ENCODE measurements around the gene ADTRP. TPM values are rescaled to one million over a fixed set of nuclear protein-coding genes. Genes with fewer than 3 reads are reported as not detected.

Gene ADTRP
- polyA plus RNA-seq, 4 donors = 28.5 to 73.4 (median 59.2) TPM

- Histone ChIP-seq H3K4me3 (ENCODE audit: low read depth in 1 of 3, low read length in 3 of 3) (no peak overlapping the region), H3K27ac (ENCODE audit: low read depth in 1 of 3, low read length in 2 of 3) (no peak overlapping the region), H3K4me1 (ENCODE audit: control insufficient read depth in 3 of 3, insufficient read depth in 2 of 3, low read depth in 1 of 3, low read length in 2 of 3) (peaks cover under 1 to 32% (median 1%) of the 10 kb centered on the region in 3 donors), H3K9me3 (ENCODE audit: control insufficient read depth in 2 of 2, insufficient read depth in 1 of 2, low read depth in 1 of 2, low read length in 1 of 2) (peaks cover 0 to 6% of the 10 kb centered on the region in 2 donors), H3K36me3 (ENCODE audit: control insufficient read depth in 3 of 3, insufficient read depth in 2 of 3, low read depth in 1 of 3, low read length in 3 of 3) (no peaks in the 10 kb centered on the region), H3K27me3 (ENCODE audit: control insufficient read depth in 3 of 3, insufficient read depth in 3 of 3, low read length in 3 of 3) (no peaks in the 10 kb centered on the region)
- DNase-seq = no peak
- no peak for FAIRE-seq
- 90 to 93% (median 91%) methylated on average over 7 of the region's 7 CpGs for WGBS, 3 donors
Measured at GRCh38 chr6:11798538-11798937, 19.9 kb upstream of the ADTRP start.

GRCh38 chr6:11798096-11798495, 19.5 kb upstream of the ADTRP start:
- DNase-seq (no peak), FAIRE-seq (no peak)
- Histone ChIP-seq H3K27me3 (ENCODE audit: control insufficient read depth in 3 of 3, insufficient read depth in 3 of 3, low read length in 3 of 3) (no peaks in the 10 kb centered on the region), H3K27ac (ENCODE audit: low read depth in 1 of 3, low read length in 2 of 3) (no peak overlapping the region), H3K36me3 (ENCODE audit: control insufficient read depth in 3 of 3, insufficient read depth in 2 of 3, low read depth in 1 of 3, low read length in 3 of 3) (no peaks in the 10 kb centered on the region), H3K4me3 (ENCODE audit: low read depth in 1 of 3, low read length in 3 of 3) (no peak overlapping the region), H3K9me3 (ENCODE audit: control insufficient read depth in 2 of 2, insufficient read depth in 1 of 2, low read depth in 1 of 2, low read length in 1 of 2) (peaks cover 0 to 6% of the 10 kb centered on the region in 2 donors), H3K4me1 (ENCODE audit: control insufficient read depth in 3 of 3, insufficient read depth in 2 of 3, low read depth in 1 of 3, low read length in 2 of 3) (peaks cover 0 to 29% (median 1%) of the 10 kb centered on the region in 3 donors)
- 53 to 70% (median 62%) methylated on average over 1 of the region's 1 CpG for WGBS, 3 donors

GRCh38 chr6:11796829-11797228, 18.2 kb upstream of the ADTRP start:
- Histone ChIP-seq H3K9me3 (ENCODE audit: control insufficient read depth in 2 of 2, insufficient read depth in 1 of 2, low read depth in 1 of 2, low read length in 1 of 2) (peaks cover 0 to 6% of the 10 kb centered on the region in 2 donors), H3K4me1 (ENCODE audit: control insufficient read depth in 3 of 3, insufficient read depth in 2 of 3, low read depth in 1 of 3, low read length in 2 of 3) (peaks cover 0 to 19% (median 0%) of the 10 kb centered on the region in 3 donors), H3K4me3 (ENCODE audit: low read depth in 1 of 3, low read length in 3 of 3) (no peak overlapping the region), H3K27ac (ENCODE audit: low read depth in 1 of 3, low read length in 2 of 3) (no peak overlapping the region), H3K27me3 (ENCODE audit: control insufficient read depth in 3 of 3, insufficient read depth in 3 of 3, low read length in 3 of 3) (no peaks in the 10 kb centered on the region), H3K36me3 (ENCODE audit: control insufficient read depth in 3 of 3, insufficient read depth in 2 of 3, low read depth in 1 of 3, low read length in 3 of 3) (no peaks in the 10 kb centered on the region)
- DNase-seq = no peak
- FAIRE-seq = no peak
- 84 to 95% (median 92%) methylated on average over 5 of the region's 5 CpGs for WGBS, 3 donors

- no peak for FAIRE-seq
Measured at GRCh38 chr6:11795403-11795802, 16.8 kb upstream of the ADTRP start.

GRCh38 chr6:11793277-11793676, 14.7 kb upstream of the ADTRP start:
- no peaks in the 10 kb centered on the region for H3K36me3 ChIP-seq (ENCODE audit: control insufficient read depth in 3 of 3, insufficient read depth in 2 of 3, low read depth in 1 of 3, low read length in 3 of 3)
- no peak for DNase-seq
- peaks cover 0 to 6% of the 10 kb centered on the region in 2 donors for H3K9me3 ChIP-seq (ENCODE audit: control insufficient read depth in 2 of 2, insufficient read depth in 1 of 2, low read depth in 1 of 2, low read length in 1 of 2)
- no peak overlapping the region for H3K4me3 ChIP-seq (ENCODE audit: low read depth in 1 of 3, low read length in 3 of 3)
- H3K27me3 ChIP-seq (ENCODE audit: control insufficient read depth in 3 of 3, insufficient read depth in 3 of 3, low read length in 3 of 3) = no peaks in the 10 kb centered on the region
- H3K27ac ChIP-seq (ENCODE audit: low read depth in 1 of 3, low read length in 2 of 3) = no peak overlapping the region
- no peak for FAIRE-seq
- 61 to 83% (median 81%) methylated on average over 1 of the region's 1 CpG for WGBS, 3 donors
- peaks cover 0 to 19% (median 0%) of the 10 kb centered on the region in 3 donors for H3K4me1 ChIP-seq (ENCODE audit: control insufficient read depth in 3 of 3, insufficient read depth in 2 of 3, low read depth in 1 of 3, low read length in 2 of 3)

More at GRCh38 chr6:11795403-11795802, 16.8 kb upstream of the ADTRP start:
- Histone ChIP-seq H3K27me3 (ENCODE audit: control insufficient read depth in 3 of 3, insufficient read depth in 3 of 3, low read length in 3 of 3) (no peaks in the 10 kb centered on the region), H3K9me3 (ENCODE audit: control insufficient read depth in 2 of 2, insufficient read depth in 1 of 2, low read depth in 1 of 2, low read length in 1 of 2) (peaks cover 0 to 6% of the 10 kb centered on the region in 2 donors), H3K36me3 (ENCODE audit: control insufficient read depth in 3 of 3, insufficient read depth in 2 of 3, low read depth in 1 of 3, low read length in 3 of 3) (no peaks in the 10 kb centered on the region), H3K27ac (ENCODE audit: low read depth in 1 of 3, low read length in 2 of 3) (peak overlapping the region in 1 of 3 donors; percentile 77), H3K4me3 (ENCODE audit: low read depth in 1 of 3, low read length in 3 of 3) (no peak overlapping the region), H3K4me1 (ENCODE audit: control insufficient read depth in 3 of 3, insufficient read depth in 2 of 3, low read depth in 1 of 3, low read length in 2 of 3) (peaks cover 0 to 19% (median 0%) of the 10 kb centered on the region in 3 donors)
- WGBS, 3 donors = 71 to 77% (median 74%) methylated on average over 4 of the region's 4 CpGs
- peak in 1 of 2 donors; percentile 64 for DNase-seq

GRCh38 chr6:11791354-11792107, 12.9 kb upstream of the ADTRP start:
- H3K27me3 ChIP-seq (ENCODE audit: control insufficient read depth in 3 of 3, insufficient read depth in 3 of 3, low read length in 3 of 3) = no peaks in the 10 kb centered on the region
- 86 to 94% (median 88%) methylated on average over 8 of the region's 8 CpGs for WGBS, 3 donors
- H3K27ac ChIP-seq (ENCODE audit: low read depth in 1 of 3, low read length in 2 of 3) = no peak overlapping the region
- peaks cover 0 to 19% (median 0%) of the 10 kb centered on the region in 3 donors for H3K4me1 ChIP-seq (ENCODE audit: control insufficient read depth in 3 of 3, insufficient read depth in 2 of 3, low read depth in 1 of 3, low read length in 2 of 3)
- FAIRE-seq (no peak), DNase-seq (no peak)
- H3K9me3 ChIP-seq (ENCODE audit: control insufficient read depth in 2 of 2, insufficient read depth in 1 of 2, low read depth in 1 of 2, low read length in 1 of 2) = peaks cover 0 to 6% of the 10 kb centered on the region in 2 donors
- no peaks in the 10 kb centered on the region for H3K36me3 ChIP-seq (ENCODE audit: control insufficient read depth in 3 of 3, insufficient read depth in 2 of 3, low read depth in 1 of 3, low read length in 3 of 3)
- no peak overlapping the region for H3K4me3 ChIP-seq (ENCODE audit: low read depth in 1 of 3, low read length in 3 of 3)

GRCh38 chr6:11789744-11790143, 11.1 kb upstream of the ADTRP start:
- Histone ChIP-seq H3K27ac (ENCODE audit: low read depth in 1 of 3, low read length in 2 of 3) (no peak overlapping the region), H3K4me3 (ENCODE audit: low read depth in 1 of 3, low read length in 3 of 3) (no peak overlapping the region), H3K9me3 (ENCODE audit: control insufficient read depth in 2 of 2, insufficient read depth in 1 of 2, low read depth in 1 of 2, low read length in 1 of 2) (peaks cover 0 to 6% of the 10 kb centered on the region in 2 donors), H3K36me3 (ENCODE audit: control insufficient read depth in 3 of 3, insufficient read depth in 2 of 3, low read depth in 1 of 3, low read length in 3 of 3) (no peaks in the 10 kb centered on the region), H3K4me1 (ENCODE audit: control insufficient read depth in 3 of 3, insufficient read depth in 2 of 3, low read depth in 1 of 3, low read length in 2 of 3) (peaks cover 0 to 21% (median 0%) of the 10 kb centered on the region in 3 donors), H3K27me3 (ENCODE audit: control insufficient read depth in 3 of 3, insufficient read depth in 3 of 3, low read length in 3 of 3) (no peaks in the 10 kb centered on the region)
- FAIRE-seq (no peak), DNase-seq (no peak)
- WGBS, 3 donors = 94 to 97% (median 96%) methylated on average over 5 of the region's 5 CpGs

- no peaks in the 10 kb centered on the region for H3K36me3 ChIP-seq (ENCODE audit: control insufficient read depth in 3 of 3, insufficient read depth in 2 of 3, low read depth in 1 of 3, low read length in 3 of 3)
- no peaks in the 10 kb centered on the region for H3K9me3 ChIP-seq (ENCODE audit: control insufficient read depth in 2 of 2, insufficient read depth in 1 of 2, low read depth in 1 of 2, low read length in 1 of 2)
- H3K27ac ChIP-seq (ENCODE audit: low read depth in 1 of 3, low read length in 2 of 3) = no peak overlapping the region
- no peaks in the 10 kb centered on the region for H3K27me3 ChIP-seq (ENCODE audit: control insufficient read depth in 3 of 3, insufficient read depth in 3 of 3, low read length in 3 of 3)
- 77 to 87% (median 81%) methylated on average over 4 of the region's 4 CpGs for WGBS, 3 donors
- peaks cover 0 to 16% (median 0%) of the 10 kb centered on the region in 3 donors for H3K4me1 ChIP-seq (ENCODE audit: control insufficient read depth in 3 of 3, insufficient read depth in 2 of 3, low read depth in 1 of 3, low read length in 2 of 3)
- DNase-seq (no peak), FAIRE-seq (no peak)
- H3K4me3 ChIP-seq (ENCODE audit: low read depth in 1 of 3, low read length in 3 of 3) = no peak overlapping the region
Measured at GRCh38 chr6:11788043-11788442, 9.4 kb upstream of the ADTRP start.

Measured in small intestine (tissue), 7 donors.